Measurements from ENCODE around the gene JAGN1. TPM values are rescaled to one million over a fixed set of nuclear protein-coding genes. Genes with fewer than 3 reads are reported as not detected.

Gene JAGN1
- total RNA-seq, 1 experiment from 2014 or later: 49.7 TPM

DNA sequence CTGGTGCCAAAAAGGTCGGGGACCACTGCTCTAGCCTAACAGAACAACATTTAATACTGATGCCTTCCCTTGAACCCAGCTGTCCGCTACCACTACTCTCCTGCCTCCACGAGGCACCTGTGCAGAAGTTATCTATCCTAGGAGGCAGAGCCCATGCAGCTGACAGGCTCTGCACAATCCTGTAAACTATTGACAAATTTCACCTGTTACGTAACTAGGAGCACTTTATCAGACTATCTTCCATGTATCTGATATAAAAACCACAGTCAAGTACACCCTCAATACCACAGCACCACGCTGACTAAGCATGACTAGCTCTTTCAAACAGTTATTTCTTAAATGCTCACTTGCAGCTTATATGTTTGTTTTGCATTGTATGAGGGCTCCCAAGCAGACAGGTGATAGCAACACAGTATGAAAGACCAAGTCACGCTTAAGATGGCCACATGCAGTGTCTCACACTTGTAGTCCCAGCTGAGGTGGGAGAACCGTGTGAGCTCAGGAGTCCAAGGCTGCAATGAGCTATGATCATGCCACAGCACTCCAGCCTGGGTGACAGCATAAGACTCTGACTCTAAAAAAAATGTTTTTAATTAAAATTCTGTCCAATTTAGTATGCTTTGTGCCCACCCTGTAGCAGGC, 22.0 kb downstream of the JAGN1 start:
- no TSS peak for BruUV-seq (replicated peaks)
- peak; percentile 33 for DNase-seq (ENCODE audit: unreplicated experiment)
- no peaks in the 10 kb centered on the region for H3K27me3 Mint-ChIP-seq (ENCODE audit: insufficient read depth, unreplicated experiment)
- ChIA-PET CTCF (interaction anchor here (0.6 to 3.9 kb wide), 16 partner anchors 9 to 196 kb away, joined by 3 to 21 read pairs (median 4); partner anchors contain the start of gene IL17RE), POLR2A (interaction anchor here (0.7 to 8.4 kb wide), 21 partner anchors 10 to 281 kb away, joined by 3 to 98 read pairs (median 6); partner anchors contain the start of genes ARPC4, CRELD1, IL17RE and JAGN1)
- no peak overlapping the region for H3K27ac Mint-ChIP-seq (ENCODE audit: low read depth, unreplicated experiment)
- TF ChIP-seq, protein P1, sequence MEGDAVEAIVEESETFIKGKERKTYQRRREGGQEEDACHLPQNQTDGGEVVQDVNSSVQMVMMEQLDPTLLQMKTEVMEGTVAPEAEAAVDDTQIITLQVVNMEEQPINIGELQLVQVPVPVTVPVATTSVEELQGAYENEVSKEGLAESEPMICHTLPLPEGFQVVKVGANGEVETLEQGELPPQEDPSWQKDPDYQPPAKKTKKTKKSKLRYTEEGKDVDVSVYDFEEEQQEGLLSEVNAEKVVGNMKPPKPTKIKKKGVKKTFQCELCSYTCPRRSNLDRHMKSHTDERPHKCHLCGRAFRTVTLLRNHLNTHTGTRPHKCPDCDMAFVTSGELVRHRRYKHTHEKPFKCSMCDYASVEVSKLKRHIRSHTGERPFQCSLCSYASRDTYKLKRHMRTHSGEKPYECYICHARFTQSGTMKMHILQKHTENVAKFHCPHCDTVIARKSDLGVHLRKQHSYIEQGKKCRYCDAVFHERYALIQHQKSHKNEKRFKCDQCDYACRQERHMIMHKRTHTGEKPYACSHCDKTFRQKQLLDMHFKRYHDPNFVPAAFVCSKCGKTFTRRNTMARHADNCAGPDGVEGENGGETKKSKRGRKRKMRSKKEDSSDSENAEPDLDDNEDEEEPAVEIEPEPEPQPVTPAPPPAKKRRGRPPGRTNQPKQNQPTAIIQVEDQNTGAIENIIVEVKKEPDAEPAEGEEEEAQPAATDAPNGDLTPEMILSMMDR (IDR thresholded peaks at IDR 0.05; ENCODE audit: unreplicated experiment): no peak
- H3K36me3 Mint-ChIP-seq (ENCODE audit: insufficient read depth, unreplicated experiment): peaks cover 11% of the 10 kb centered on the region
- H3K4me3 Mint-ChIP-seq (ENCODE audit: unreplicated experiment): no peak overlapping the region
- H3K4me1 Mint-ChIP-seq (ENCODE audit: insufficient read depth, unreplicated experiment): peaks cover 19% of the 10 kb centered on the region
- intact Hi-C loops (cut with micrococcal nuclease): no loop called here
- no peaks in the 10 kb centered on the region for H3K9me3 Mint-ChIP-seq (ENCODE audit: unreplicated experiment)

DNA sequence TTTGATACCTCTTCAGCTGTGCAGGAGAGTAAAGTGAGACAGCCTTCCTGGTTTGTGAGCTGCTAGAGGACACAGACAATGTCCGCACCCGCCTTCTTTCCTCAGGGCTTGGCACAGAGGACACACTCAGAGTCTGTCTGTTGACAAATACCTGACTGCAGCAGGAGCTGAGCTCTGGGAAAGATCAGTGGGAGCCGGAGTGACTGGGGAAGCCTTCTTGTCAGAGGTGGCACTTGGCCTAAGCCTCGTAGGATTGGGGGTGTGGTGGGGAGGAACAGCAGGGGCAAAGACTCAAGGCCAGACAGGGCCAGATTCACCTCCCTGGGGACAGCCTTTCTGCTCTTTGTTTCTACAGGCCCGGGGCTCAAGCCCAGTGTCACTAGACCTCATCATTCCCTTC, 23.2 kb downstream of the JAGN1 start:
- Mint-ChIP-seq H3K27ac (ENCODE audit: low read depth, unreplicated experiment) (peak overlapping the region; percentile 46), H3K4me3 (ENCODE audit: unreplicated experiment) (no peak overlapping the region), H3K36me3 (ENCODE audit: insufficient read depth, unreplicated experiment) (peaks cover 4% of the 10 kb centered on the region), H3K4me1 (ENCODE audit: insufficient read depth, unreplicated experiment) (peaks cover 21% of the 10 kb centered on the region), H3K27me3 (ENCODE audit: insufficient read depth, unreplicated experiment) (no peaks in the 10 kb centered on the region), H3K9me3 (ENCODE audit: unreplicated experiment) (no peaks in the 10 kb centered on the region)
- TF ChIP-seq, protein P1 (IDR thresholded peaks at IDR 0.05; ENCODE audit: unreplicated experiment): no peak
- ChIA-PET CTCF (interaction anchor here (0.6 to 3.9 kb wide), 16 partner anchors 10 to 197 kb away, joined by 3 to 21 read pairs (median 4); partner anchors contain the start of genes CRELD1 and IL17RE), POLR2A (interaction anchor here (0.8 to 8.4 kb wide), 14 partner anchors 11 to 280 kb away, joined by 3 to 98 read pairs (median 16); partner anchors contain the start of genes IL17RE, JAGN1 and RPUSD3)
- intact Hi-C loops (cut with micrococcal nuclease): no loop called here
- DNase-seq (ENCODE audit: unreplicated experiment): peak; percentile 59
- no TSS peak for BruUV-seq (replicated peaks)

DNA sequence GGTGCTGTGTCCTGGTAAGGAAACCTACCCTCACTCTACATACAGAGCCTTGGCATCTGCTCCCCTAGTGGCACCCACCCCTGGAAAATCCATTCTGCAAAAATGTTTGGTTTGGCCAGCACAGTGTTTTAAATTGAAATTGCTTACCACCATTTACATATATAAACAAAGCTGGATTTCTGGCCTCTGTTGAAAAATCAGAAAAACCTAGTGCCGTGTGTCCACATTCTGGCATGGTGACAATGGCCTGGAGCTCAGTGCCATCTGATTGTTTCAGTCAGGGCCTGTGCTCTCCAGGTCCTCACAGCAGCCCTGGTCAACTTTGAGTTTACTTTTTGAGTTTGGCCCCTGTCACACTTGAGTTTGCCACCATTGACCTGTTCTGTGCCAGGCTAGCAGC, 23.6 kb downstream of the JAGN1 start:
- BruUV-seq (replicated peaks): no TSS peak

More for the DNA sequence above, 23.6 kb downstream of the JAGN1 start:
- peaks cover 4% of the 10 kb centered on the region for H3K36me3 Mint-ChIP-seq (ENCODE audit: insufficient read depth, unreplicated experiment)
- H3K4me3 Mint-ChIP-seq (ENCODE audit: unreplicated experiment): no peak overlapping the region
- H3K27ac Mint-ChIP-seq (ENCODE audit: low read depth, unreplicated experiment): peak overlapping the region; percentile 46
- no peaks in the 10 kb centered on the region for H3K27me3 Mint-ChIP-seq (ENCODE audit: insufficient read depth, unreplicated experiment)
- intact Hi-C loops (cut with micrococcal nuclease): no loop called here
- no peak for DNase-seq (ENCODE audit: unreplicated experiment)
- TF ChIP-seq, protein P1 (IDR thresholded peaks at IDR 0.05; ENCODE audit: unreplicated experiment): no peak
- CTCF ChIA-PET: interaction anchor here (0.6 to 3.9 kb wide), 10 partner anchors 10 to 170 kb away, joined by 3 to 21 read pairs (median 4); partner anchors contain the start of genes CRELD1 and IL17RE
- peaks cover 21% of the 10 kb centered on the region for H3K4me1 Mint-ChIP-seq (ENCODE audit: insufficient read depth, unreplicated experiment)
- POLR2A ChIA-PET: interaction anchor here (0.8 to 8.4 kb wide), 11 partner anchors 12 to 70 kb away, joined by 3 to 98 read pairs (median 17); partner anchors contain the start of genes IL17RE, JAGN1 and RPUSD3
- H3K9me3 Mint-ChIP-seq (ENCODE audit: unreplicated experiment): no peaks in the 10 kb centered on the region
